Chondrocyte (in vitro differentiated cells): ENCODE measurements around the gene NAP1L5. TPM values are rescaled to one million over a fixed set of nuclear protein-coding genes. Genes with fewer than 3 reads are reported as not detected.

Source experiments
- DNase-seq: peaks from one replicate; pipeline ENCODE4 v3.0.0; 2021; ENCODE audit warnings: mixed read lengths, low spot score
- H3K27ac Mint-ChIP-seq: one replicate; pipeline ENCODE4 v1.8.0; 2021; ENCODE audit warnings: mild to moderate bottlenecking, moderate library complexity, mixed read lengths; ENCODE audit not compliant: unreplicated experiment
- H3K27me3 Mint-ChIP-seq: 2 replicates; pipeline ENCODE4 v1.8.0; 2021; ENCODE audit warnings: low read depth, mixed read lengths
- H3K36me3 Mint-ChIP-seq: 2 replicates; pipeline ENCODE4 v1.8.0; 2021; ENCODE audit warnings: low read depth, mixed read lengths
- H3K4me1 Mint-ChIP-seq: 2 replicates; pipeline ENCODE4 v1.8.0; 2021; ENCODE audit warnings: low read depth, mild to moderate bottlenecking, mixed read lengths
- H3K4me3 Mint-ChIP-seq: one replicate; pipeline ENCODE4 v1.8.0; 2021; ENCODE audit warnings: mild to moderate bottlenecking, moderate library complexity, mixed read lengths; ENCODE audit not compliant: unreplicated experiment
- H3K9me3 Mint-ChIP-seq: 2 replicates; pipeline ENCODE4 v1.8.0; 2021; ENCODE audit warnings: low read depth, mixed read lengths
- total RNA-seq: library from RNA; stranded (reverse); gene quantifications from 3 replicates; pipeline ENCODE4 v1.2.1, GENCODE V29; 2021
- TF ChIP-seq, protein P1 (sequence below): fragments of 200-600 bp; sonication (generic); IDR thresholded peaks from 2 replicates; pipeline ENCODE4 v1.5.0; 2021; ENCODE audit warnings: antibody characterized with exemption, mild to moderate bottlenecking, moderate library complexity

The NAP1L5 gene
- total RNA-seq, 1 donor from 2014 or later = 5.8 TPM

DNA sequence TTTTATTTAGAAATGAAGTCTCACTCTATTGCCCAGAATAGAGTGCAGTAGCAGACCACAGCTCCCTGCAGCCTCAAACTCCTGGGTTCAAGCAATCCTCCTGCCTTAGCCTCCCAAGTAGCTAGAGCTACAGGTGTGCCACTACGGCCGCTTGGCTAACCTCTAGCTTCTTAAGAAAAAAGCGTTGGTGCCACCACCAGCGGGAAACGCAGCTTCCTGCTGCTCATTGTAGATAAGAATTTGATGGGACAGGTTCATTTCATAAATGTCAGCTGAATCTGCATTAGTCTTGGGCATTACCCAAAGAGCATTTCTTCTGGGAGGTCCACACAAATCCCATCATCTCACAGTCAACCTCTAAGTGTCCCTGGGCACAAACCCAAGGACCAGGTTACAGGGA, 33.2 kb upstream of the NAP1L5 start:
- Mint-ChIP-seq H3K4me1 (peaks cover 5% of the 10 kb centered on the region), H3K9me3 (no peaks in the 10 kb centered on the region), H3K27ac (no peak overlapping the region), H3K27me3 (no peaks in the 10 kb centered on the region), H3K4me3 (no peak overlapping the region), H3K36me3 (peaks cover 15% of the 10 kb centered on the region)
- no peak for DNase-seq
- TF ChIP-seq, protein P1, sequence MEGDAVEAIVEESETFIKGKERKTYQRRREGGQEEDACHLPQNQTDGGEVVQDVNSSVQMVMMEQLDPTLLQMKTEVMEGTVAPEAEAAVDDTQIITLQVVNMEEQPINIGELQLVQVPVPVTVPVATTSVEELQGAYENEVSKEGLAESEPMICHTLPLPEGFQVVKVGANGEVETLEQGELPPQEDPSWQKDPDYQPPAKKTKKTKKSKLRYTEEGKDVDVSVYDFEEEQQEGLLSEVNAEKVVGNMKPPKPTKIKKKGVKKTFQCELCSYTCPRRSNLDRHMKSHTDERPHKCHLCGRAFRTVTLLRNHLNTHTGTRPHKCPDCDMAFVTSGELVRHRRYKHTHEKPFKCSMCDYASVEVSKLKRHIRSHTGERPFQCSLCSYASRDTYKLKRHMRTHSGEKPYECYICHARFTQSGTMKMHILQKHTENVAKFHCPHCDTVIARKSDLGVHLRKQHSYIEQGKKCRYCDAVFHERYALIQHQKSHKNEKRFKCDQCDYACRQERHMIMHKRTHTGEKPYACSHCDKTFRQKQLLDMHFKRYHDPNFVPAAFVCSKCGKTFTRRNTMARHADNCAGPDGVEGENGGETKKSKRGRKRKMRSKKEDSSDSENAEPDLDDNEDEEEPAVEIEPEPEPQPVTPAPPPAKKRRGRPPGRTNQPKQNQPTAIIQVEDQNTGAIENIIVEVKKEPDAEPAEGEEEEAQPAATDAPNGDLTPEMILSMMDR = no peak

DNA sequence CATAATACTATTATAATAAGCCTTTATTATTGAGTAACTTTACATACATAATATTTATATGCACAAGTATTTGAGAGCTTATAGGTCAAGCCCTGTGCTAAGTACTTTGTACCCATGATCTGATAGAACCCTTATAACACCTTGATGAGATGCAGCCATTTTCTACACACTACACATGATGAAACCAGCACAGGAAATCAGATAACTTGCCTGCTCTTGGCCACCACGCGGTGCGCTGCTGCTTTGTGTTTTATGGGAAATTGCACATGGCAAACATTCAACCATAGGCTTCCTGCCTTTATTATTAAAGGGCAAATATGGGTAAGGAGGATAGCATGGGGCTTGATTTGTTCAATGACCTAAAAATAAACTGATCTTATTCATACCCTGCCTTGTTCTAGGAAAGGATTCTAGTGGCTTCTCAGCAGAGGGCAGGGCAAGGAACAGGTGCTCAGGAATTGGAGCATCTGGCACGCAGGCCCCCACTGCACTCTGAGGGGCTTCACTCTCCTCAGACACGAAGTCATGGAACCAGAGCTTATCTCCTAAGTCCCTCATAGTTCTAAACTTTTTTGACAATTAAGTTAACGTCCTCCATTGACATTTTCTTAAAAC, 31.6 kb upstream of the NAP1L5 start:
- H3K27me3 Mint-ChIP-seq = no peaks in the 10 kb centered on the region
- H3K9me3 Mint-ChIP-seq = no peaks in the 10 kb centered on the region
- DNase-seq = no peak
- H3K27ac Mint-ChIP-seq = no peak overlapping the region
- H3K36me3 Mint-ChIP-seq = peaks cover 15% of the 10 kb centered on the region
- H3K4me1 Mint-ChIP-seq = no peaks in the 10 kb centered on the region
- TF ChIP-seq, protein P1 = no peak
- H3K4me3 Mint-ChIP-seq = no peak overlapping the region

DNA sequence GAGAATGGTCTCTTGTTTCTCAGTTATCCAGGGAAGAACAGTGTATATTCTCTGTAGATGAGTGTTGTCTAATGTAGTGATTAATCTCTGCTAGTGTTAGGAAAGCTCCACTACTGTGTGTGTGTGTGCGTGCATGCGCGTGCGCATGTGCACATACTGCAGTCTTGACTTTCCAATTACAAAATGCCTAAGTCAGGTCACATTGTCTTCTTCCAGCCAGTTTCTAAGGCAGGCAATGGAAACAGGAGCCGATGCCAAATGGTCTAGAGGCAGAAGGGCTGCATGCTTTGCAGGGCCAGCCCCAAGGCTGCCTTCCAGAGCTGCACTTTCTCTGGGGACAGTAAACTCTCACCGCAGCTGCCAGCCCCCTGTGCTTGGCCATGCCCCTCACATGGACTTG, 30.5 kb upstream of the NAP1L5 start:
- H3K36me3 Mint-ChIP-seq = peaks cover 15% of the 10 kb centered on the region
- H3K9me3 Mint-ChIP-seq = no peaks in the 10 kb centered on the region
- no peak overlapping the region for H3K27ac Mint-ChIP-seq
- H3K27me3 Mint-ChIP-seq = no peaks in the 10 kb centered on the region
- no peaks in the 10 kb centered on the region for H3K4me1 Mint-ChIP-seq
- no peak overlapping the region for H3K4me3 Mint-ChIP-seq
- TF ChIP-seq, protein P1 = no peak
- DNase-seq = no peak

DNA sequence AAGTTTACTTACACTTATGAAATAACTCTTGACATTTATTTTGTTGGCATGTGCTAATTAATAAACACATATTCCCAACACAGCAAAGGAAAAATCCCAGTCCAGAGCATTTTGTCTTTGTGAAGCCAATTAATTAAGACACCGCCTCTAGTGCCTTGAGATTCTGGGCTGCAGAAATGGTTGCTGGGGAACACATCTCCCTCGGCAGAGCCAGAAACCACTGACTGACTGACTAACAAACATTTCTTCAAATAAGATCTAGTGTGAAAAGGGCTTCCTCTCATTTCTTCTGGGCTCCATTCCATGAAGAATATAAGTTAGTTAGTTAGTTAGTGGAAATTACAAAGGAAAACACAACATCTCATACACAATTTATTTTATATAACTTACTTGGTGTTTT, 28.4 kb upstream of the NAP1L5 start:
- H3K27ac Mint-ChIP-seq = no peak overlapping the region
- H3K4me3 Mint-ChIP-seq = no peak overlapping the region
- peaks cover 1% of the 10 kb centered on the region for H3K4me1 Mint-ChIP-seq
- H3K27me3 Mint-ChIP-seq = no peaks in the 10 kb centered on the region
- TF ChIP-seq, protein P1 = no peak
- peaks cover 17% of the 10 kb centered on the region for H3K36me3 Mint-ChIP-seq
- DNase-seq = no peak
- no peaks in the 10 kb centered on the region for H3K9me3 Mint-ChIP-seq

DNA sequence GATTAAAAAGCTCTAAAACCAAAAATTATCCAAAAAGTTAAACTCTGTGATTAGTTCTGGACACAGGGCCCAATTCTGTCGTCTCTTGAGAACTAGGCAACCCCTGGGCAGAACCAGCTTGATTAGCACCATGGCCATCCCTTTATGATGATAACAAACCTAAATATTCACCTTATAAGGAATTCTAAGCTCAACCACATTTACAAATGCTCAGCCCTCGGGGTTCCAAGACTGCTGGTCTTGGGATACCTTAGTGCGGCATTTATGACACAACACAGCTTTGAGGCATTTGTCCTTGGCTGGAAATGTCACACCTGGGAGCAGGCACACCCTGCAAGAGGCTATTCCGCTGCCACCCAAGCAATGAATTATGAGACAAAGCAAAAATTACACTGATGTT, 27.5 kb upstream of the NAP1L5 start:
- TF ChIP-seq, protein P1 = no peak
- H3K4me3 Mint-ChIP-seq = no peak overlapping the region
- H3K27ac Mint-ChIP-seq = no peak overlapping the region
- H3K36me3 Mint-ChIP-seq = peaks cover 18% of the 10 kb centered on the region
- DNase-seq = no peak
- peaks cover 5% of the 10 kb centered on the region for H3K4me1 Mint-ChIP-seq
- no peaks in the 10 kb centered on the region for H3K9me3 Mint-ChIP-seq
- H3K27me3 Mint-ChIP-seq = no peaks in the 10 kb centered on the region
